Fibroblast of lung (primary cell): ENCODE results near the gene FBXW11.

Source experiments
- CTCF ChIP-seq, 2 donors: IDR thresholded peaks in 1 of 2; conservative IDR thresholded peaks in 1 of 2; 1 replicate in 1 of 2; 2 replicates in 1 of 2; pipeline ENCODE4 v1.5.1; 2011 to 2012; ENCODE audit warnings: low read length in 2 of 2, control low read depth in 1 of 2, inconsistent platforms in 1 of 2, low read depth in 1 of 2, mild to moderate bottlenecking in 1 of 2
- EZH2 ChIP-seq: IDR thresholded peaks from 2 replicates; pipeline ENCODE4 v1.5.1; 2012; ENCODE audit warnings: low read length, control low read depth, mild to moderate bottlenecking; ENCODE audit errors: missing control alignments

- no peak for TF ChIP-seq CTCF (conservative IDR thresholded peaks at IDR 0.05 in 1 of 2, IDR thresholded peaks at IDR 0.05 in 1 of 2; ENCODE audit: low read depth in 1 of 2, low read length in 2 of 2)
- no peak for TF ChIP-seq EZH2
These were observed 43.0 kb downstream of the FBXW11 start for GRCh38 chr5:171963416-171963815.
